ENCODE measurements around the gene DCC. TPM values are rescaled to one million over a fixed set of nuclear protein-coding genes. Genes with fewer than 3 reads are reported as not detected.

Gene DCC
- total RNA-seq, 1 donor from 2014 or later: 1.0 TPM

GRCh38 chr18:52874774-52875173, 534.8 kb downstream of the DCC start:
- H3K27me3 Mint-ChIP-seq (ENCODE audit: low read depth): no peaks in the 10 kb centered on the region
- DNase-seq (ENCODE audit: low spot score in 2 of 2, unreplicated experiment in 2 of 2): no peak
- H3K27ac Mint-ChIP-seq: no peak overlapping the region
- no peak for TF ChIP-seq CTCF (IDR thresholded peaks at IDR 0.05; ENCODE audit: unreplicated experiment)
- H3K36me3 Mint-ChIP-seq: no peaks in the 10 kb centered on the region
- no peak overlapping the region for H3K4me3 Mint-ChIP-seq
- H3K4me1 Mint-ChIP-seq: no peaks in the 10 kb centered on the region
- H3K9me3 Mint-ChIP-seq: no peaks in the 10 kb centered on the region

- no peaks in the 10 kb centered on the region for H3K36me3 Mint-ChIP-seq
- H3K27ac Mint-ChIP-seq: no peak overlapping the region
These were observed 535.7 kb downstream of the DCC start for GRCh38 chr18:52875725-52876124.

GRCh38 chr18:52888014-52888413, 548.0 kb downstream of the DCC start:
- Mint-ChIP-seq H3K36me3 (no peaks in the 10 kb centered on the region), H3K4me3 (no peak overlapping the region), H3K4me1 (no peaks in the 10 kb centered on the region), H3K9me3 (peaks cover 1% of the 10 kb centered on the region), H3K27me3 (ENCODE audit: low read depth) (no peaks in the 10 kb centered on the region), H3K27ac (no peak overlapping the region)
- DNase-seq (ENCODE audit: low spot score in 2 of 2, unreplicated experiment in 2 of 2): no peak
- TF ChIP-seq CTCF (IDR thresholded peaks at IDR 0.05; ENCODE audit: unreplicated experiment): no peak

More at GRCh38 chr18:52875725-52876124, 535.7 kb downstream of the DCC start:
- Mint-ChIP-seq H3K9me3 (peaks cover 3% of the 10 kb centered on the region), H3K27me3 (ENCODE audit: low read depth) (no peaks in the 10 kb centered on the region), H3K4me3 (no peak overlapping the region), H3K4me1 (no peaks in the 10 kb centered on the region)
- TF ChIP-seq CTCF (IDR thresholded peaks at IDR 0.05; ENCODE audit: unreplicated experiment): no peak
- no peak for DNase-seq (ENCODE audit: low spot score in 2 of 2, unreplicated experiment in 2 of 2)

- Mint-ChIP-seq H3K9me3 (no peaks in the 10 kb centered on the region), H3K27ac (no peak overlapping the region), H3K27me3 (ENCODE audit: low read depth) (no peaks in the 10 kb centered on the region), H3K4me1 (no peaks in the 10 kb centered on the region), H3K36me3 (no peaks in the 10 kb centered on the region), H3K4me3 (no peak overlapping the region)
- DNase-seq (ENCODE audit: low spot score in 2 of 2, unreplicated experiment in 2 of 2): no peak
- no peak for TF ChIP-seq CTCF (IDR thresholded peaks at IDR 0.05; ENCODE audit: unreplicated experiment)
These were observed 554.8 kb downstream of the DCC start for GRCh38 chr18:52894801-52895200.

GRCh38 chr18:52897611-52898484, 557.9 kb downstream of the DCC start:
- no peaks in the 10 kb centered on the region for H3K4me1 Mint-ChIP-seq
- H3K36me3 Mint-ChIP-seq: no peaks in the 10 kb centered on the region
- no peaks in the 10 kb centered on the region for H3K9me3 Mint-ChIP-seq
- no peak overlapping the region for H3K4me3 Mint-ChIP-seq
- no peak overlapping the region for H3K27ac Mint-ChIP-seq
- no peaks in the 10 kb centered on the region for H3K27me3 Mint-ChIP-seq (ENCODE audit: low read depth)
- no peak for DNase-seq (ENCODE audit: low spot score in 2 of 2, unreplicated experiment in 2 of 2)
- no peak for TF ChIP-seq CTCF (IDR thresholded peaks at IDR 0.05; ENCODE audit: unreplicated experiment)
